T-cell (primary cell): Measurements from ENCODE around the gene P2RY1. TPM values are rescaled to one million over a fixed set of nuclear protein-coding genes. Genes with fewer than 3 reads are reported as not detected.
"Not testable (repeated sequence)": the region's sequence is repeated elsewhere in the genome, so short reads cannot be mapped to it uniquely, and the experiment has no call there.

Source experiments
- ATAC-seq, 4 experiments: fragments of 200-7000 bp in 3 of 4; fragments of 150-1000 bp in 1 of 4; cut with Tn5 transposase; replicated peaks in 1 of 4; 1 replicate in 3 of 4; 2 replicates in 1 of 4; pipeline ENCODE4 v1.10.0; 2021; ENCODE audit warnings: moderate library complexity in 3 of 4, mild to moderate bottlenecking in 2 of 4, moderate number of reproducible peaks in 1 of 4
- CTCF ChIA-PET, 2 donors: fragments of 300-600 bp; sonication (Branson Sonifier 250); formaldehyde crosslinking; loops; one replicate each; lab custom pipeline; 2022; ENCODE audit warnings: antibody characterized with exemption in 2 of 2; lab: Charles Lee
- POLR2A ChIA-PET, 2 donors: fragments of 300-600 bp; sonication (Branson Sonifier 250); formaldehyde crosslinking; loops; one replicate each; lab custom pipeline; 2022; ENCODE audit warnings: antibody characterized with exemption in 2 of 2; lab: Charles Lee
- DNase-seq, 35 experiments: peaks; one replicate each; pipeline versions ENCODE4 v3.0.0 to v3.0.0-alpha.2; 2013 to 2023
- H3K27ac ChIP-seq: one replicate; pipeline ENCODE4 v1.5.1; 2013; ENCODE audit warnings: low read length
- H3K27me3 ChIP-seq, 2 experiments: replicated peaks in 1 of 2; 1 replicate in 1 of 2; 2 replicates in 1 of 2; pipeline versions ENCODE4 v1.6.1 to v1.7.0; 2013; ENCODE audit warnings: low read length in 1 of 2, mixed read lengths in 1 of 2; ENCODE audit not compliant: control insufficient read depth in 2 of 2, insufficient read depth in 2 of 2; ENCODE audit errors: extremely low read depth in 1 of 2
- H3K36me3 ChIP-seq, 2 donors: 1 replicate in 1 of 2; 2 replicates in 1 of 2; pipeline versions ENCODE4 v1.6.1 to v1.7.0; 2013; ENCODE audit warnings: low read length in 1 of 2; ENCODE audit not compliant: control insufficient read depth in 2 of 2, insufficient read depth in 1 of 2; ENCODE audit errors: extremely low read depth in 1 of 2
- H3K4me1 ChIP-seq, 2 experiments: 1 replicate in 1 of 2; 2 replicates in 1 of 2; pipeline versions ENCODE4 v1.6.1 to v1.7.0; 2013; ENCODE audit warnings: low read length in 2 of 2, mixed read lengths in 1 of 2; ENCODE audit not compliant: insufficient read depth in 2 of 2, control insufficient read depth in 1 of 2; ENCODE audit errors: extremely low read depth in 1 of 2
- H3K4me3 ChIP-seq, 2 donors: 1 replicate in 1 of 2; 2 replicates in 1 of 2; pipeline versions ENCODE4 v1.5.1 to v1.7.0; 2013; ENCODE audit warnings: mild to moderate bottlenecking in 2 of 2, low read length in 1 of 2, moderate library complexity in 1 of 2; ENCODE audit not compliant: control insufficient read depth in 1 of 2; ENCODE audit errors: extremely low read depth in 1 of 2
- H3K9me3 ChIP-seq: 2 replicates; pipeline ENCODE4 v1.7.0; 2013
- H3K27ac Mint-ChIP-seq, 2 donors: one replicate each; pipeline ENCODE4 v1.8.0; 2020 to 2021; ENCODE audit warnings: mild to moderate bottlenecking in 2 of 2, mixed read lengths in 2 of 2
- H3K27me3 Mint-ChIP-seq, 2 donors: one replicate each; pipeline ENCODE4 v1.8.0; 2021 to 2022; ENCODE audit warnings: mixed read lengths in 2 of 2
- H3K36me3 Mint-ChIP-seq: one replicate; pipeline ENCODE4 v1.8.0; 2021; ENCODE audit warnings: mixed read lengths
- H3K4me1 Mint-ChIP-seq, 3 donors: one replicate each; pipeline ENCODE4 v1.8.0; 2020 to 2022; ENCODE audit warnings: mixed read lengths in 3 of 3, mild to moderate bottlenecking in 1 of 3
- H3K4me3 Mint-ChIP-seq, 3 donors: one replicate each; pipeline ENCODE4 v1.8.0; 2020 to 2022; ENCODE audit warnings: mild to moderate bottlenecking in 3 of 3, mixed read lengths in 3 of 3, moderate library complexity in 3 of 3
- H3K9me3 Mint-ChIP-seq, 3 donors: one replicate each; pipeline ENCODE4 v1.8.0; 2020 to 2022; ENCODE audit warnings: mixed read lengths in 3 of 3
- WGBS: methylation state at CpG from one replicate; pipeline ENCODE4 v1.1.5; 2013; ENCODE audit warnings: missing lambda C conversion rate; ENCODE audit not compliant: insufficient coverage; 5-methylcytosine and 5-hydroxymethylcytosine counted together
- total RNA-seq, 35 experiments: library from RNA in 6 of 35; stranded (reverse) in 6 of 35; fragments of 120-200 nt in 1 of 35; gene quantifications; one replicate each; pipeline versions ENCODE4 v1.2.1 to v1.2.4 and lab custom pipeline; 2013 to 2026

The P2RY1 gene
- total RNA-seq, 5 donors from 2014 or later (not counting 1 experiment from before 2014, with no cell fraction given) = 0.23 to 0.44 (median 0.31) TPM; not detected in 1

DNA sequence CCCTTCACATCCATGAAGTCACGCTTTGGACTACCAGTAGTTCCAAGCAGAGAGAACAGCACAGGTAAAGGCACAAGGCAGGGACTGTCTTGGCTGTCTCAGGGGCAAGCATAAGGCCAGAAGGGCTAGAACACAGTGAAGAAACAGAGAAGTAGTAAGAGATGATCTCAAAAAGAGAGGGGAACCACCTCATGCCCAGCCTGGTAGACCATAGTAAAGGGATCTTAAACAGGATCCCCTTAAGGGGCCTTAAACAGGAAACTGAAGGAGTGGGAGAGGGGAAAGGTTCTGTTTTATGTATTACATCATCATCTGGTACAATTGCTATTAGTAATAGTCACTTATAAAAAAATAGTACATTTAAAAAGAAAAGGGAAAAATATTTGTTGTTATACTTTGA lies 25.8 kb downstream of the P2RY1 start:
- H3K4me1 ChIP-seq = no peaks in the 10 kb centered on the region
- no peak overlapping the region for H3K27ac ChIP-seq
- H3K9me3 ChIP-seq = no peaks in the 10 kb centered on the region
- DNase-seq (no peak), ATAC-seq (no peak)
- POLR2A ChIA-PET = no interaction called here
- no peaks in the 10 kb centered on the region for H3K27me3 ChIP-seq
- Mint-ChIP-seq H3K4me3 (no peak overlapping the region), H3K27me3 (peaks cover 0 to 4% of the 10 kb centered on the region in 2 donors), H3K27ac (no peak overlapping the region), H3K4me1 (no peaks in the 10 kb centered on the region), H3K36me3 (no peaks in the 10 kb centered on the region), H3K9me3 (no peaks in the 10 kb centered on the region)
- no CpG with 5 or more reads among the region's 1 CpG for WGBS
- CTCF ChIA-PET = no interaction called here
- H3K4me3 ChIP-seq = no peak overlapping the region
- H3K36me3 ChIP-seq = no peaks in the 10 kb centered on the region

DNA sequence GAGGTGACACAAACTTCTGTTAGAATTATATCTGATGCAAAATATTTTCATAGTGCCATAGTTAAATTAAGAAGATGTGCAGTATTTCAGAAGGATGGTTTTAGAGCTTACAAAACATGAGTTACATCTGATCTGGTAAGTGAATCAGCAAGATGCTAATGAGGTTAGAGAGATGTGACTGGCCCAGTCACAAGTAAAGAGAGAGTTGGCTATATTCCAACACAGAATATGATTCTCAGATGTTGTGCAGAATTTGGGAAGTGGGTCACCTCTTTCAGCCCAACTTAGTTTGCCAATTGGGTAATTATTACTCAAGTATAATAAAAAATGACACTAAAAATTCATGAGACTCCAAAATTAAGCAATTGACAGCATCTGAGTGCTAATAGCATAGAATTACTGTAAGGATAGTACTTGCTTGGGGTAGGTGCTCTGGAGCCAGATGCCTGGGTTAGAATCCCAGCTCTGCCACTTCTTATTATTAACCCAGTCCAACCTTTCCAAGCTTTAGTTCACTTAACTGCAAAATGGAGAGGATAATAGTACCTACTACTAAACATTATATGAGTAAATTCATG lies 30.8 kb downstream of the P2RY1 start:
- no peaks in the 10 kb centered on the region for H3K27me3 ChIP-seq
- Mint-ChIP-seq H3K36me3 (no peaks in the 10 kb centered on the region), H3K4me1 (no peaks in the 10 kb centered on the region), H3K4me3 (no peak overlapping the region), H3K27me3 (peaks cover 0 to 4% of the 10 kb centered on the region in 2 donors), H3K9me3 (no peaks in the 10 kb centered on the region), H3K27ac (no peak overlapping the region)
- no peaks in the 10 kb centered on the region for H3K4me1 ChIP-seq
- no peak overlapping the region for H3K4me3 ChIP-seq
- H3K9me3 ChIP-seq = no peaks in the 10 kb centered on the region
- ChIA-PET CTCF (no interaction called here), POLR2A (no interaction called here)
- no peaks in the 10 kb centered on the region for H3K36me3 ChIP-seq
- DNase-seq (no peak), ATAC-seq (no peak)
- no peak overlapping the region for H3K27ac ChIP-seq

DNA sequence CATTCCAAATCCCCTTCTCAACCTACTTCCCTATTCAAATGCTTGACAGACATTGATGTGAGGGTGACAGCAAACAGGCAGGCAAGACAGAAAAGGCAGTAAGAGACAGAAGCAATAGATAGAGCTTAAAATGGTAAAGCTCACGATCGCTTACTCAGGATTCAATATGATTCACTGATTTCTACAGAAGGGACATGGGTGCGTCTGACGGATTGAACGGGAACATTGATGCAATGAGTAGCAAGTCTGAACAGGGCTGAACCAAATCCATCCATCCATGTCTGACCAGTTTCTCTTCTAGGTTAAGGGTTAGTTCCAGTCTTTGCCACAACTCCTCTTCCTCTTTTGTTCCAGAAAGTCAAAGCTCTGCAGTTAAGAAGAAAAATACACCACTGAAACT lies 35.1 kb downstream of the P2RY1 start:
- H3K9me3 ChIP-seq = no peaks in the 10 kb centered on the region
- Mint-ChIP-seq H3K9me3 (no peaks in the 10 kb centered on the region), H3K4me3 (no peak overlapping the region), H3K4me1 (no peaks in the 10 kb centered on the region), H3K36me3 (no peaks in the 10 kb centered on the region), H3K27me3 (peaks cover 3 to 9% of the 10 kb centered on the region in 2 donors), H3K27ac (no peak overlapping the region)
- H3K4me3 ChIP-seq = no peak overlapping the region
- no peaks in the 10 kb centered on the region for H3K27me3 ChIP-seq
- no peaks in the 10 kb centered on the region for H3K4me1 ChIP-seq
- WGBS = 88% methylated on average over 5 of the region's 5 CpGs
- no peak for ATAC-seq
- CTCF ChIA-PET = no interaction called here
- H3K36me3 ChIP-seq = no peaks in the 10 kb centered on the region
- H3K27ac ChIP-seq = no peak overlapping the region
- POLR2A ChIA-PET = no interaction called here
- DNase-seq = no peak

- H3K4me1 ChIP-seq, H3K4me3 ChIP-seq, H3K9me3 Mint-ChIP-seq, DNase-seq, H3K36me3 ChIP-seq, H3K36me3 Mint-ChIP-seq, H3K27ac Mint-ChIP-seq, POLR2A ChIA-PET, H3K27me3 Mint-ChIP-seq, H3K27ac ChIP-seq, H3K9me3 ChIP-seq, H3K4me1 Mint-ChIP-seq, H3K4me3 Mint-ChIP-seq, H3K27me3 ChIP-seq, CTCF ChIA-PET, ATAC-seq: not testable (repeated sequence)
These were observed 38.4 kb downstream of the P2RY1 start for GRCh38 chr3:152873314-152873713.

DNA sequence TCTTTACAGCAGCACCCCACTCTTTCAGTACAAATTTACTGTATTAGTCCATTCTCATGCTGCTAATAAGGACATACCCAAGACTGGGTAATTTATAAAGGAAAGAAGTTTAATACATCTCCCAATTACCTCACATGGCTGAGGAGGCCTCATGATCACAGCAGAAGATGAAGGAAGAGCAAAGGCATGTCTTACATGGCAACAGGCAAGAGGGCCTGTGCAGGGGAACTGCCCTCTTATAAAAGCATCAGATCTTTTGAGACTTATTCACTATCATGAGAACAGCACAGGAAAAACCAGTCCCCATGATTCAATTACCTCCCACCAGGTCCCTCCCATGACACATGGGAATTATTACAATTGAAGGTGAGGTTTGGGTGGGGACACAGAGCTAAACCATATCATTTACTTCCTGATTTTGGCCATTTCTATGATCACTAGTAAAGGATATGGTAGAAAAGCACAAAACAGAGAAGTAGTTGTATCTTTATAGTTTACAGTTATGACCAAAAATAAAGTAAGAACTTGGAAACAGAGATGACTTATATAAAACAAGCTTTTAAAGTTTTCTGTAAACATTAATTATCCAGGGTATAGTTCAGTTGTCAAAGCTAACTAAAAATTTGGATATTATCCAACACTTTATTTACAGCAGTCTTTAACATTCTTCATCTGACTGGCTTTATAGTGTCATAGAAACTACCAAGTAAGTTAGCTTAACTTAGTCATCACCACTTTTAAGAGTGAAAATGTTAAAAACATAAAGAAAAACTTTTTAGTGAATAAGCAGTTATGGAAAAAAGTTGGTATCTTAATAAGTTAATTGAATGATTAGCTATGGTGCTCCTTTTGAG lies 40.2 kb downstream of the P2RY1 start:
- no peak overlapping the region for H3K4me3 Mint-ChIP-seq
- H3K27ac Mint-ChIP-seq = no peak overlapping the region
- POLR2A ChIA-PET = interaction anchor here in 1 of 2 donors (0.6 kb wide), 1 partner anchor 409 kb away, joined by 3 read pairs; no protein-coding TSS in a partner anchor
- DNase-seq (no peak), ATAC-seq (no peak)
- Histone ChIP-seq H3K4me3 (no peak overlapping the region), H3K27me3 (no peaks in the 10 kb centered on the region), H3K27ac (no peak overlapping the region), H3K9me3 (no peaks in the 10 kb centered on the region), H3K36me3 (no peaks in the 10 kb centered on the region), H3K4me1 (no peaks in the 10 kb centered on the region)
- peaks cover 0 to 3% (median 0%) of the 10 kb centered on the region in 3 donors for H3K9me3 Mint-ChIP-seq
- peaks cover 3 to 5% of the 10 kb centered on the region in 2 donors for H3K27me3 Mint-ChIP-seq
- no peaks in the 10 kb centered on the region for H3K4me1 Mint-ChIP-seq
- CTCF ChIA-PET = no interaction called here
- H3K36me3 Mint-ChIP-seq = no peaks in the 10 kb centered on the region

GRCh38 chr3:152879130-152879789 lies 44.3 kb downstream of the P2RY1 start:
- H3K36me3 Mint-ChIP-seq = no peaks in the 10 kb centered on the region
- no peaks in the 10 kb centered on the region for H3K4me1 Mint-ChIP-seq
- POLR2A ChIA-PET = no interaction called here
- no peaks in the 10 kb centered on the region for H3K27me3 Mint-ChIP-seq
- CTCF ChIA-PET = no interaction called here
- no peak overlapping the region for H3K4me3 ChIP-seq
- peaks cover 0 to 3% (median 0%) of the 10 kb centered on the region in 3 donors for H3K9me3 Mint-ChIP-seq
- no peak overlapping the region for H3K27ac Mint-ChIP-seq
- no peak overlapping the region for H3K4me3 Mint-ChIP-seq
- no peak overlapping the region for H3K27ac ChIP-seq
- no peaks in the 10 kb centered on the region for H3K9me3 ChIP-seq
- WGBS = 86% methylated on average over 1 of the region's 8 CpGs
- no peak for DNase-seq
- H3K36me3 ChIP-seq = no peaks in the 10 kb centered on the region
- H3K27me3 ChIP-seq = no peaks in the 10 kb centered on the region
- ATAC-seq = no peak
- no peaks in the 10 kb centered on the region for H3K4me1 ChIP-seq
